ENCODE data around the gene TMEM273. TPM values are rescaled to one million over a fixed set of nuclear protein-coding genes. Genes with fewer than 3 reads are reported as not detected.

The TMEM273 gene
- total RNA-seq, 1 experiment from 2014 or later: not detected

- H3K4me1 ChIP-seq (ENCODE audit: control insufficient read depth in 1 of 2, insufficient read depth in 2 of 2, low read length in 2 of 2): no peaks in the 10 kb centered on the region
- no peak overlapping the region for H3K4me2 ChIP-seq (ENCODE audit: low read length)
- no peak overlapping the region for H3K27ac ChIP-seq (ENCODE audit: low read depth, low read length)
- no peak for TF ChIP-seq JUND (IDR thresholded peaks at IDR 0.05)
- no peak for TF ChIP-seq REST (IDR thresholded peaks at IDR 0.05; ENCODE audit: low read depth)
- TF ChIP-seq SRF (IDR thresholded peaks at IDR 0.05; ENCODE audit: low read depth): no peak
- TF ChIP-seq ZBTB33 (IDR thresholded peaks at IDR 0.05; ENCODE audit: extremely low read depth, insufficient replicate concordance, low read length): no peak
- no peak for TF ChIP-seq EZH2 (IDR thresholded peaks at IDR 0.05)
- peaks cover 66% of the 10 kb centered on the region for H3K27me3 ChIP-seq (ENCODE audit: insufficient read depth, low read length)
- ChIA-PET CTCF (no interaction called here), POLR2A (no interaction called here), RAD21 (ENCODE audit: low non-redundant PET in 1 of 2, low total read pairs in 2 of 2, uncharacterized antibody in 2 of 2, unreplicated experiment in 2 of 2) (no interaction called here)
- H3K4me3 ChIP-seq (replicated peaks in 1 of 2; ENCODE audit: low read depth in 1 of 2, low read length in 2 of 2): no peak overlapping the region
- intact Hi-C loops (cut with micrococcal nuclease): no loop called here
- H3K9ac ChIP-seq (ENCODE audit: low read length): no peak overlapping the region
- no peaks in the 10 kb centered on the region for H4K20me1 ChIP-seq (ENCODE audit: insufficient read depth)
- H3K9me3 ChIP-seq (ENCODE audit: control insufficient read depth in 1 of 2, insufficient read depth in 1 of 2, low read depth in 1 of 2, low read length in 2 of 2): no peaks in the 10 kb centered on the region
- H3K9me2 ChIP-seq (ENCODE audit: insufficient read depth): no peaks in the 10 kb centered on the region
- ATAC-seq (no peak), DNase-seq (ENCODE audit: low read depth, low spot score) (no peak)
- no TSS peak for BruUV-seq (replicated peaks)
- no peaks in the 10 kb centered on the region for H3K36me3 ChIP-seq (ENCODE audit: control insufficient read depth in 1 of 2, insufficient read depth in 2 of 2, low read length in 2 of 2)
- no peaks in the 10 kb centered on the region for H3K79me2 ChIP-seq (ENCODE audit: insufficient read depth, low read length)
- no peak overlapping the region for H2AFZ ChIP-seq (ENCODE audit: low read depth, low read length, poor library complexity, severe bottlenecking)
These were observed 31.1 kb upstream of the TMEM273 start for GRCh38 chr10:49219248-49219647.
